GM12891 (cell line): ENCODE measurements around the gene ITGA1.

Experiments
- POLR2A ChIP-seq: IDR thresholded peaks from 2 replicates; pipeline ENCODE4 v1.6.1; 2011; ENCODE audit warnings: low read depth, low read length, control low read depth
- POLR2AphosphoS5 ChIP-seq: IDR thresholded peaks from 2 replicates; pipeline ENCODE4 v1.6.1; 2011; ENCODE audit warnings: low read depth, low read length, control low read depth

DNA sequence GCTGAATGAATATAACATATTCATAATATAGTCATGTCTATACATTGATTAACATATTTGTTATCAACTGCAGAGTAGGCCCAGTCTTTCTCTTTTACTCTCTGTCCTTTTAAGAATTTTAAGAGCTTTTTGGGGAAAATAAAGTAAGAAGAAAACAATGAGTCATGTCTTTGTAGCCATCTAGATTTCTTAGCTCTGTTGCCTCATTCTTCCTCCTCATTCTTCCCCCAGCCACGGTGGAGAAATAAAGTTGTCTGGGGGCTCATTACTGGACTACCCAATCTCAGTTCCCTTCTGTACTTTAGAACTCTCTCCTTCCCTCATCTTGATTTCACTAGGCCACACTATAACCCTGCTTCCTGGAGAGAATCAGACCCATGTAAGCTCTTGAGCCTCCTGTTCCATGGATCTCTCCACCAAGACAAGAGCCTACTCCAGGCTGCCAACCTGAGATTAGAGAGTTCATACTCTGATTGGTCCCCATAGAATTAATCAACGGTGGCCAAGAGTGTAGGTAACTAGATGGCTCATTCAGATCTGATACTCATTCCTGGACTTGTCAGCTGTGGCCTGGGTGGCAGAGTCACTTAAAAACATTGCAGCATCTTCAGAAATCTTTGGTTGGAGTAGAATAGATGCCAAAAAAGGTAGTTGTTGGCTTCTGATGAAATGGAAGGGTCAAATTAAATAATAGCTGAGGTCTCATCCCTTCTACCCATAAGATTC lies 44.2 kb downstream of the ITGA1 start:
- TF ChIP-seq POLR2A (no peak), POLR2AphosphoS5 (no peak)
